Measurements from ENCODE around the gene RPTOR. TPM values are rescaled to one million over a fixed set of nuclear protein-coding genes. Genes with fewer than 3 reads are reported as not detected.

The RPTOR gene
- polyA plus RNA-seq, 1 donor from 2014 or later = 9.9 TPM

GRCh38 chr17:80584176-80584905 lies 39.7 kb downstream of the RPTOR start:
- Mint-ChIP-seq H3K27me3 (no peaks in the 10 kb centered on the region), H3K36me3 (peaks cover 2% of the 10 kb centered on the region), H3K9me3 (no peaks in the 10 kb centered on the region), H3K4me3 (no peak overlapping the region), H3K27ac (no peak overlapping the region), H3K4me1 (peaks cover 5 to 26% (median 13%) of the 10 kb centered on the region in 3 donors)

- Mint-ChIP-seq H3K27me3 (no peaks in the 10 kb centered on the region), H3K27ac (no peak overlapping the region), H3K4me3 (no peak overlapping the region), H3K9me3 (no peaks in the 10 kb centered on the region), H3K4me1 (peaks cover 9 to 31% (median 10%) of the 10 kb centered on the region in 3 donors), H3K36me3 (peaks cover 2% of the 10 kb centered on the region)
These were observed 41.5 kb downstream of the RPTOR start for GRCh38 chr17:80585890-80586845.

GRCh38 chr17:80586846-80587228 lies 42.2 kb downstream of the RPTOR start:
- Mint-ChIP-seq H3K4me3 (no peak overlapping the region), H3K27ac (no peak overlapping the region), H3K9me3 (no peaks in the 10 kb centered on the region), H3K36me3 (peaks cover 2% of the 10 kb centered on the region), H3K27me3 (no peaks in the 10 kb centered on the region), H3K4me1 (peaks cover 11 to 34% (median 15%) of the 10 kb centered on the region in 3 donors)

GRCh38 chr17:80588702-80589383 lies 44.2 kb downstream of the RPTOR start:
- Mint-ChIP-seq H3K9me3 (no peaks in the 10 kb centered on the region), H3K4me1 (peaks cover 14 to 40% (median 24%) of the 10 kb centered on the region in 3 donors), H3K36me3 (peaks cover 2% of the 10 kb centered on the region), H3K27ac (no peak overlapping the region), H3K27me3 (no peaks in the 10 kb centered on the region), H3K4me3 (no peak overlapping the region)

GRCh38 chr17:80591788-80592187 lies 47.1 kb downstream of the RPTOR start:
- peaks cover 14 to 30% (median 22%) of the 10 kb centered on the region in 3 donors for H3K4me1 Mint-ChIP-seq
- no peak overlapping the region for H3K27ac Mint-ChIP-seq
- no peaks in the 10 kb centered on the region for H3K9me3 Mint-ChIP-seq
- H3K27me3 Mint-ChIP-seq = no peaks in the 10 kb centered on the region
- peak overlapping the region in 1 of 4 donors; percentile 32 for H3K4me3 Mint-ChIP-seq
- peaks cover 2% of the 10 kb centered on the region for H3K36me3 Mint-ChIP-seq

GRCh38 chr17:80592243-80592642 lies 47.6 kb downstream of the RPTOR start:
- H3K27me3 Mint-ChIP-seq = no peaks in the 10 kb centered on the region
- H3K9me3 Mint-ChIP-seq = no peaks in the 10 kb centered on the region
- H3K4me3 Mint-ChIP-seq = peak overlapping the region in 1 of 4 donors; percentile 74
- peaks cover 15 to 32% (median 27%) of the 10 kb centered on the region in 3 donors for H3K4me1 Mint-ChIP-seq
- H3K27ac Mint-ChIP-seq = no peak overlapping the region
- peaks cover 2% of the 10 kb centered on the region for H3K36me3 Mint-ChIP-seq

- no peak overlapping the region for H3K27ac Mint-ChIP-seq
- H3K9me3 Mint-ChIP-seq = no peaks in the 10 kb centered on the region
- H3K4me1 Mint-ChIP-seq = peaks cover 15 to 32% (median 27%) of the 10 kb centered on the region in 3 donors
- H3K27me3 Mint-ChIP-seq = no peaks in the 10 kb centered on the region
- no peak overlapping the region for H3K4me3 Mint-ChIP-seq
- no peaks in the 10 kb centered on the region for H3K36me3 Mint-ChIP-seq
These were observed 48.5 kb downstream of the RPTOR start for GRCh38 chr17:80593181-80593580.

- no peaks in the 10 kb centered on the region for H3K9me3 Mint-ChIP-seq
- H3K36me3 Mint-ChIP-seq = no peaks in the 10 kb centered on the region
- peaks cover 13 to 30% (median 30%) of the 10 kb centered on the region in 3 donors for H3K4me1 Mint-ChIP-seq
- no peaks in the 10 kb centered on the region for H3K27me3 Mint-ChIP-seq
- no peak overlapping the region for H3K4me3 Mint-ChIP-seq
- H3K27ac Mint-ChIP-seq = peak overlapping the region in 1 of 3 donors; percentile 61
These were observed 50.0 kb downstream of the RPTOR start for GRCh38 chr17:80594431-80595269.

- peak overlapping the region in 1 of 4 donors; percentile 9 for H3K4me3 Mint-ChIP-seq
These were observed 52.3 kb downstream of the RPTOR start for GRCh38 chr17:80596760-80597608.

GRCh38 chr17:80598813-80599545 lies 54.3 kb downstream of the RPTOR start:
- no peaks in the 10 kb centered on the region for H3K9me3 Mint-ChIP-seq
- peaks cover 2% of the 10 kb centered on the region for H3K36me3 Mint-ChIP-seq
- no peak overlapping the region for H3K4me3 Mint-ChIP-seq
- no peak overlapping the region for H3K27ac Mint-ChIP-seq
- no peaks in the 10 kb centered on the region for H3K27me3 Mint-ChIP-seq
- peaks cover 5 to 28% (median 19%) of the 10 kb centered on the region in 3 donors for H3K4me1 Mint-ChIP-seq

More at GRCh38 chr17:80596760-80597608, 52.3 kb downstream of the RPTOR start:
- Mint-ChIP-seq H3K36me3 (no peaks in the 10 kb centered on the region), H3K4me1 (peaks cover 5 to 29% (median 20%) of the 10 kb centered on the region in 3 donors), H3K9me3 (no peaks in the 10 kb centered on the region), H3K27ac (no peak overlapping the region), H3K27me3 (no peaks in the 10 kb centered on the region)

GRCh38 chr17:80599546-80600305 lies 55.1 kb downstream of the RPTOR start:
- H3K9me3 Mint-ChIP-seq = no peaks in the 10 kb centered on the region
- H3K27me3 Mint-ChIP-seq = no peaks in the 10 kb centered on the region
- H3K4me3 Mint-ChIP-seq = no peak overlapping the region
- no peak overlapping the region for H3K27ac Mint-ChIP-seq
- H3K4me1 Mint-ChIP-seq = peaks cover 9 to 35% (median 24%) of the 10 kb centered on the region in 3 donors
- H3K36me3 Mint-ChIP-seq = peaks cover 2% of the 10 kb centered on the region

- H3K4me1 Mint-ChIP-seq = peaks cover 21 to 47% (median 33%) of the 10 kb centered on the region in 3 donors
- no peaks in the 10 kb centered on the region for H3K27me3 Mint-ChIP-seq
- H3K9me3 Mint-ChIP-seq = no peaks in the 10 kb centered on the region
- no peak overlapping the region for H3K4me3 Mint-ChIP-seq
- peak overlapping the region in 1 of 3 donors; percentile 28 for H3K27ac Mint-ChIP-seq
- H3K36me3 Mint-ChIP-seq = peaks cover 2% of the 10 kb centered on the region
These were observed 56.5 kb downstream of the RPTOR start for GRCh38 chr17:80601146-80601545.
